ENCODE data around the gene FLNB.

FLNB gene

DNA sequence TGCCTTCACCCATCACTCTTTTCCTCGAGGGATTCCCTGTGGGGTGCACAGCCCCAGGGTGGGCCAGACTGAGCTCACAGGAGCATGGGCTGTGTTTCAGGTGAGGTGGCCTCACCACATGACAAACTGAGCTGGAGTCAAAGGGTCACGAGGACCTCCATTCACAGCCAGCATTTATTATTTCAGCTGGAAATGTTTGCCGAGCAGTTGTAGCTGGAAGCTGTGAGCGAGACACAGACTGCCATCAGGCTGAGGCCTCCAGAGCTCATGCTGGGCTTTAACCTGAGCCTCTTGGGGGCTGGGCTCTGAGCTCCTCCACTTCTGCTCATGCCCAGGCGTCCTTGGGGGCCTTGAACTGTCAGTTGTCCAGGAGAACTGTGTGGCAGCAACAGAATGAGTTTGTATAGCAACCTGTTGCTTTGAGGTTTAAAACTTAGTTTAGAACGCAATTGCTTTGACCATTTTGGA, 57.5 kb downstream of the FLNB start:
- TF ChIP-seq, protein P1, sequence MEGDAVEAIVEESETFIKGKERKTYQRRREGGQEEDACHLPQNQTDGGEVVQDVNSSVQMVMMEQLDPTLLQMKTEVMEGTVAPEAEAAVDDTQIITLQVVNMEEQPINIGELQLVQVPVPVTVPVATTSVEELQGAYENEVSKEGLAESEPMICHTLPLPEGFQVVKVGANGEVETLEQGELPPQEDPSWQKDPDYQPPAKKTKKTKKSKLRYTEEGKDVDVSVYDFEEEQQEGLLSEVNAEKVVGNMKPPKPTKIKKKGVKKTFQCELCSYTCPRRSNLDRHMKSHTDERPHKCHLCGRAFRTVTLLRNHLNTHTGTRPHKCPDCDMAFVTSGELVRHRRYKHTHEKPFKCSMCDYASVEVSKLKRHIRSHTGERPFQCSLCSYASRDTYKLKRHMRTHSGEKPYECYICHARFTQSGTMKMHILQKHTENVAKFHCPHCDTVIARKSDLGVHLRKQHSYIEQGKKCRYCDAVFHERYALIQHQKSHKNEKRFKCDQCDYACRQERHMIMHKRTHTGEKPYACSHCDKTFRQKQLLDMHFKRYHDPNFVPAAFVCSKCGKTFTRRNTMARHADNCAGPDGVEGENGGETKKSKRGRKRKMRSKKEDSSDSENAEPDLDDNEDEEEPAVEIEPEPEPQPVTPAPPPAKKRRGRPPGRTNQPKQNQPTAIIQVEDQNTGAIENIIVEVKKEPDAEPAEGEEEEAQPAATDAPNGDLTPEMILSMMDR (IDR thresholded peaks at IDR 0.05; ENCODE audit: low read depth, low read length), result no peak
- DNase-seq, result no peak
- H3K4me1 ChIP-seq, result peaks cover 9% of the 10 kb centered on the region

DNA sequence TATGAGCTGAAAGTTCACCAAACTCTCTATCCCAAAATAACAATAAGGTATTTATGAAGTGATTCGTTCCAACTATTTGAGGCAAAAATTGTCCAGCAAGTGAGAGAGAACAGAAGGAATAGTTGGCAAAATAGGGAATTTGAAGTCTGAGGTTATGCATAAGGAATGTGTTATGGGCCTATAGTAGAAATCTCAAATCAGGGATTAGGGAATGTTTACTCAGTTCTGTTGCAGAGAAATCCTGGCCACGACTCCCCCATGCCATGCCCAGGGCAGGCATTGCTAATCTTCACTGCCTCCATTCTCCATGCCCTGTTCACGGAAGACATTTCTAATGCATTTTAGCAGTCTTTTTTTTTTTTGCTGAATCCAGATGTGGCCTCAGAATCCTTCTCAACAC, 58.6 kb downstream of the FLNB start:
- Histone ChIP-seq H3K4me3 (ENCODE audit: low read depth, low read length) (no peak overlapping the region), H3K36me3 (no peaks in the 10 kb centered on the region), H3K27me3 (no peaks in the 10 kb centered on the region), H3K4me1 (peaks cover 9% of the 10 kb centered on the region), H3K9me3 (no peaks in the 10 kb centered on the region)
- no peak for DNase-seq
- TF ChIP-seq, protein P1 (IDR thresholded peaks at IDR 0.05; ENCODE audit: low read depth, low read length), result no peak

More for the DNA sequence above, 57.5 kb downstream of the FLNB start:
- H3K9me3 ChIP-seq, result no peaks in the 10 kb centered on the region
- H3K36me3 ChIP-seq, result no peaks in the 10 kb centered on the region
- H3K27me3 ChIP-seq, result no peaks in the 10 kb centered on the region
- no peak overlapping the region for H3K4me3 ChIP-seq (ENCODE audit: low read depth, low read length)

- no peaks in the 10 kb centered on the region for H3K9me3 ChIP-seq
- no peak for DNase-seq
- no peaks in the 10 kb centered on the region for H3K36me3 ChIP-seq
- H3K4me1 ChIP-seq, result no peaks in the 10 kb centered on the region
- H3K27me3 ChIP-seq, result no peaks in the 10 kb centered on the region
- H3K4me3 ChIP-seq (ENCODE audit: low read depth, low read length), result no peak overlapping the region
- TF ChIP-seq, protein P1 (IDR thresholded peaks at IDR 0.05; ENCODE audit: low read depth, low read length), result no peak
Measured at GRCh38 chr3:58068122-58068809, 60.0 kb downstream of the FLNB start.

GRCh38 chr3:58071480-58071971, 63.3 kb downstream of the FLNB start:
- H3K4me1 ChIP-seq, result no peaks in the 10 kb centered on the region
- H3K27me3 ChIP-seq, result no peaks in the 10 kb centered on the region
- no peak for DNase-seq
- H3K36me3 ChIP-seq, result no peaks in the 10 kb centered on the region
- no peaks in the 10 kb centered on the region for H3K9me3 ChIP-seq
- TF ChIP-seq, protein P1 (IDR thresholded peaks at IDR 0.05; ENCODE audit: low read depth, low read length), result no peak
- H3K4me3 ChIP-seq (ENCODE audit: low read depth, low read length), result no peak overlapping the region

DNA sequence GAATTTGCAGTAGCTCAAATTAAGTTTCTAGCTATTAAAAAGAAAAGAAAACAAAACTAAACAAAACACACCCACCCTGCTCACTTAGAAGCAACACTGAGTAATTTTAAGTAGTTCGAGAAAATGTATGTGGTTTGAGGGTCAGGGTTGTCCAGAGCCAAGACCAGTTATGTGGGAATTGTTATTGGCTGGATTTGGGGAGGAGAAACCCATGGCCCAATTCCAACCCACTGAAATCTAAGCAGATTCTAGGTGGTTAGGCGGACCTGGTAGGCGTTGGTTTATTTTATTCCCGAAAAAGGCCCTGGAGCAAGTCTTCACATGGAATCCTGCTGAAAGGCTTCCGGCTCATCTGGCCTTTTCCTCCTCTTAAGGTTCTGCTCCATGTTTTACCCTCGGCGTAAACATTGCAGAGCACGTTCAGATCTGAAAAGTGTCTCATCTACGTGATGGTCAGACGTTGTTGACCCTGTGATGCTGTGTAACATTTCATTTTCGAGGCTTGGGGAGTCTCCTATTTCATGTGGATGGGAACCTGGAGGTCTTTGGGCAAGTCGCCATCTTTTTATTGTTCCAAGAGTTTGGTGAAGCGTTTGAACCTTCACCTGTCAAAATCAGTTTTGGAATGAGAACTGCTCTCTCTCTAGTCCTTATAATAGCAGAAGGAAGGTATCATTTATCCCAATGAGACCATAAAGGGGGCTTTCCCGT, 64.0 kb downstream of the FLNB start:
- H3K27me3 ChIP-seq, result no peaks in the 10 kb centered on the region
- no peak overlapping the region for H3K4me3 ChIP-seq (ENCODE audit: low read depth, low read length)
- H3K9me3 ChIP-seq, result no peaks in the 10 kb centered on the region
- no peak for DNase-seq
- TF ChIP-seq, protein P1 (IDR thresholded peaks at IDR 0.05; ENCODE audit: low read depth, low read length), result no peak
- no peaks in the 10 kb centered on the region for H3K36me3 ChIP-seq
- H3K4me1 ChIP-seq, result no peaks in the 10 kb centered on the region

- H3K36me3 ChIP-seq, result no peaks in the 10 kb centered on the region
- no peaks in the 10 kb centered on the region for H3K9me3 ChIP-seq
- TF ChIP-seq, protein P1 (IDR thresholded peaks at IDR 0.05; ENCODE audit: low read depth, low read length), result no peak
- no peak for DNase-seq
- no peaks in the 10 kb centered on the region for H3K27me3 ChIP-seq
- H3K4me1 ChIP-seq, result no peaks in the 10 kb centered on the region
- H3K4me3 ChIP-seq (ENCODE audit: low read depth, low read length), result no peak overlapping the region
Measured at GRCh38 chr3:58072763-58073130, 64.5 kb downstream of the FLNB start.
